GM23338 (cell line): ENCODE data around the gene MTMR3. TPM values are rescaled to one million over a fixed set of nuclear protein-coding genes. Genes with fewer than 3 reads are reported as not detected.

Experiments used
- ATAC-seq: fragments of 200-7000 bp; cut with Tn5 transposase; 3 replicates; pipeline ENCODE4 v1.9.1; 2020
- DNase-seq: peaks from one replicate; pipeline ENCODE4 v3.0.0-alpha.2; 2015; ENCODE audit warnings: low spot score
- H2AFZ ChIP-seq: fragments of 200-600 bp; sonication (generic); 2 replicates; pipeline ENCODE4 v1.8.0; 2016; ENCODE audit warnings: antibody characterized with exemption, mild to moderate bottlenecking, moderate library complexity
- H3F3A ChIP-seq: fragments of 200-600 bp; sonication (generic); replicated peaks from 2 replicates; pipeline ENCODE4 v1.8.0; 2017; ENCODE audit warnings: antibody characterized with exemption, mixed run types, low read depth
- H3K27ac ChIP-seq: fragments of 200-600 bp; sonication (generic); 2 replicates; pipeline ENCODE4 v1.6.1; 2016; ENCODE audit warnings: low read depth
- H3K27me3 ChIP-seq: fragments of 200-600 bp; sonication (generic); 2 replicates; pipeline ENCODE4 v1.8.0; 2016; ENCODE audit warnings: mild to moderate bottlenecking, mixed run types, moderate library complexity; ENCODE audit not compliant: insufficient read depth
- H3K36me3 ChIP-seq: fragments of 200-600 bp; sonication (generic); 2 replicates; pipeline ENCODE4 v1.8.0; 2016; ENCODE audit warnings: mild to moderate bottlenecking; ENCODE audit not compliant: insufficient read depth
- H3K4me1 ChIP-seq: fragments of 200-600 bp; sonication (generic); 2 replicates; pipeline ENCODE4 v1.8.0; 2016; ENCODE audit warnings: mild to moderate bottlenecking, moderate library complexity; ENCODE audit not compliant: insufficient read depth
- H3K4me2 ChIP-seq: fragments of 200-600 bp; sonication (generic); 2 replicates; pipeline ENCODE4 v1.7.1; 2017; ENCODE audit warnings: mixed run types
- H3K4me3 ChIP-seq: fragments of 200-600 bp; sonication (generic); 2 replicates; pipeline ENCODE4 v1.6.1; 2016; ENCODE audit warnings: mixed run types
- H3K79me2 ChIP-seq: fragments of 200-600 bp; sonication (generic); replicated peaks from 2 replicates; pipeline ENCODE4 v1.8.0; 2017; ENCODE audit warnings: mild to moderate bottlenecking; ENCODE audit not compliant: insufficient read depth
- H3K9me2 ChIP-seq: fragments of 200-600 bp; sonication (generic); 2 replicates; pipeline ENCODE4 v1.8.0; 2017; ENCODE audit not compliant: insufficient read depth
- H4K20me1 ChIP-seq: fragments of 200-600 bp; sonication (generic); replicated peaks from 2 replicates; pipeline ENCODE4 v1.8.0; 2017; ENCODE audit warnings: mild to moderate bottlenecking; ENCODE audit not compliant: insufficient read depth
- H3K27ac Mint-ChIP-seq: 2 replicates; pipeline ENCODE4 v1.8.0; 2020; ENCODE audit warnings: inconsistent platforms, mild to moderate bottlenecking, moderate library complexity, mixed read lengths
- H3K27me3 Mint-ChIP-seq: 3 replicates; pipeline ENCODE4 v1.8.0; 2022; ENCODE audit warnings: low read depth, mild to moderate bottlenecking, moderate library complexity, mixed read lengths, inconsistent platforms; ENCODE audit not compliant: insufficient read depth, poor library complexity
- H3K36me3 Mint-ChIP-seq: 3 replicates; pipeline ENCODE4 v1.8.0; 2021; ENCODE audit warnings: low read depth, mild to moderate bottlenecking, inconsistent platforms, moderate library complexity, mixed read lengths
- H3K4me1 Mint-ChIP-seq: 3 replicates; pipeline ENCODE4 v1.8.0; 2020; ENCODE audit warnings: mild to moderate bottlenecking, inconsistent platforms, mixed read lengths
- H3K4me3 Mint-ChIP-seq: 3 replicates; pipeline ENCODE4 v1.8.0; 2021; ENCODE audit warnings: moderate library complexity, mild to moderate bottlenecking, inconsistent platforms, mixed read lengths
- H3K9me3 Mint-ChIP-seq: 3 replicates; pipeline ENCODE4 v1.8.0; 2020; ENCODE audit warnings: moderate library complexity, mild to moderate bottlenecking, inconsistent platforms, mixed read lengths
- CREB1 ChIP-seq: fragments of 250-450 bp; sonication (Bioruptor Pico); IDR thresholded peaks from 2 replicates; pipeline ENCODE4 v1.5.0; 2020; ENCODE audit warnings: low read depth, mild to moderate bottlenecking, moderate library complexity
- ETS1 ChIP-seq: IDR thresholded peaks from 2 replicates; pipeline ENCODE4 v1.6.1; 2016; ENCODE audit warnings: antibody characterized with exemption
- EZH2 ChIP-seq: fragments of 200-600 bp; sonication (generic); IDR thresholded peaks from one replicate; pipeline ENCODE4 v1.8.0; 2017; ENCODE audit warnings: antibody characterized with exemption, mild to moderate bottlenecking, low read depth; ENCODE audit not compliant: unreplicated experiment
- EZH2phosphoT487 ChIP-seq: fragments of 200-600 bp; sonication (generic); IDR thresholded peaks from one replicate; pipeline ENCODE4 v1.8.1; 2018; ENCODE audit warnings: antibody characterized with exemption; ENCODE audit not compliant: unreplicated experiment
- JUNB ChIP-seq: IDR thresholded peaks from one replicate; pipeline ENCODE4 v1.6.1; 2016; ENCODE audit warnings: antibody characterized with exemption; ENCODE audit not compliant: unreplicated experiment
- NANOG ChIP-seq: IDR thresholded peaks from 2 replicates; pipeline ENCODE4 v1.6.1; 2016; ENCODE audit warnings: antibody characterized with exemption, borderline replicate concordance
- POLR2AphosphoS5 ChIP-seq: IDR thresholded peaks from 2 replicates; pipeline ENCODE4 v1.6.1; 2016; ENCODE audit warnings: antibody characterized with exemption, low read depth
- STAT1 ChIP-seq: IDR thresholded peaks from one replicate; pipeline ENCODE4 v1.6.1; 2016; ENCODE audit warnings: antibody characterized with exemption; ENCODE audit not compliant: unreplicated experiment
- ZNF114 ChIP-seq: fragments of 250-450 bp; sonication (Bioruptor Pico); IDR thresholded peaks from 2 replicates; pipeline ENCODE4 v1.5.0; 2020; ENCODE audit warnings: mild to moderate bottlenecking, moderate library complexity
- ZNF331 ChIP-seq: fragments of 250-450 bp; sonication (Bioruptor Pico); IDR thresholded peaks from 2 replicates; pipeline ENCODE4 v1.5.0; 2020; ENCODE audit warnings: low read depth, mild to moderate bottlenecking, moderate library complexity
- ZNF462 ChIP-seq: fragments of 250-450 bp; sonication (Bioruptor Pico); IDR thresholded peaks from 2 replicates; pipeline ENCODE4 v1.5.0; 2020; ENCODE audit warnings: mild to moderate bottlenecking, moderate library complexity
- polyA plus RNA-seq: library from polyadenylated mRNA; unstranded; fragments of >200 nt; fragmentation: Nextera tagmentation; extraction: Ambion mirVana; gene quantifications from 2 replicates; pipeline ENCODE4 v1.2.1, GENCODE V29; 2016
- total RNA-seq: library from RNA; depleted of rRNA; stranded (reverse); fragments of >200 nt; shearing (Covaris generic); gene quantifications from 2 replicates; pipeline ENCODE4 v1.2.3, GENCODE V29; 2014
- TF ChIP-seq, protein P1 (sequence below), 2 experiments: fragments of 200-600 bp in 1 of 2; sonication (generic) in 1 of 2; conservative IDR thresholded peaks; 2 replicates each; pipeline versions ENCODE4 v1.5.1 to v1.6.1; 2016 to 2017; ENCODE audit warnings: antibody characterized with exemption in 2 of 2, low read depth in 2 of 2, mild to moderate bottlenecking in 2 of 2, moderate library complexity in 1 of 2

MTMR3 gene
- total and polyA plus RNA-seq, 2 experiments from 2014 or later: 5.2 to 27.4 TPM

DNA sequence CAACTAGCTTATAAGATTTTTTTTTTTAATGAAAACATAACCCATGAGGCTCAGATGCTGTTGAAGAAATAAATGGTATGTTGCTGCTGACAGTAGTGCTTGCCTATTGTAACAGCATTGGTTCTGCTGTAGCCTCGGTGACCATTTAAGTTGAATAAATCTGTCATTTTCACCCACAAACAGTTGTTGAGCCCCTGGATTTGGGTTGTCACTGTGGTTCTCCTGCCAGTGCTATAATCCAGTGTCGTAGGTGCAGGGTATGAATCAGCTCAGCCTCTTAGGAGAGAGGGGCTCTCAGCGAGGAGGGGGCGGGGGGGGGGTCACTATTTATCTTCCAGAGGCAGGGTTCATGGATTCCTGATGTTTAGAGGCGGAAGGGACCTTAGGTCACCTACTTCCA, 147.4 kb downstream of the MTMR3 start (continued):
- TF ChIP-seq, protein P1, sequence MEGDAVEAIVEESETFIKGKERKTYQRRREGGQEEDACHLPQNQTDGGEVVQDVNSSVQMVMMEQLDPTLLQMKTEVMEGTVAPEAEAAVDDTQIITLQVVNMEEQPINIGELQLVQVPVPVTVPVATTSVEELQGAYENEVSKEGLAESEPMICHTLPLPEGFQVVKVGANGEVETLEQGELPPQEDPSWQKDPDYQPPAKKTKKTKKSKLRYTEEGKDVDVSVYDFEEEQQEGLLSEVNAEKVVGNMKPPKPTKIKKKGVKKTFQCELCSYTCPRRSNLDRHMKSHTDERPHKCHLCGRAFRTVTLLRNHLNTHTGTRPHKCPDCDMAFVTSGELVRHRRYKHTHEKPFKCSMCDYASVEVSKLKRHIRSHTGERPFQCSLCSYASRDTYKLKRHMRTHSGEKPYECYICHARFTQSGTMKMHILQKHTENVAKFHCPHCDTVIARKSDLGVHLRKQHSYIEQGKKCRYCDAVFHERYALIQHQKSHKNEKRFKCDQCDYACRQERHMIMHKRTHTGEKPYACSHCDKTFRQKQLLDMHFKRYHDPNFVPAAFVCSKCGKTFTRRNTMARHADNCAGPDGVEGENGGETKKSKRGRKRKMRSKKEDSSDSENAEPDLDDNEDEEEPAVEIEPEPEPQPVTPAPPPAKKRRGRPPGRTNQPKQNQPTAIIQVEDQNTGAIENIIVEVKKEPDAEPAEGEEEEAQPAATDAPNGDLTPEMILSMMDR (conservative IDR thresholded peaks at IDR 0.05; ENCODE audit: low read depth in 2 of 2): no peak
- TF ChIP-seq ZNF331: no peak
- no peak for TF ChIP-seq EZH2
- TF ChIP-seq POLR2AphosphoS5: no peak
- TF ChIP-seq JUNB: no peak
- TF ChIP-seq EZH2phosphoT487: no peak
- TF ChIP-seq ZNF114 (CRISPR knock-in tag): no peak

DNA sequence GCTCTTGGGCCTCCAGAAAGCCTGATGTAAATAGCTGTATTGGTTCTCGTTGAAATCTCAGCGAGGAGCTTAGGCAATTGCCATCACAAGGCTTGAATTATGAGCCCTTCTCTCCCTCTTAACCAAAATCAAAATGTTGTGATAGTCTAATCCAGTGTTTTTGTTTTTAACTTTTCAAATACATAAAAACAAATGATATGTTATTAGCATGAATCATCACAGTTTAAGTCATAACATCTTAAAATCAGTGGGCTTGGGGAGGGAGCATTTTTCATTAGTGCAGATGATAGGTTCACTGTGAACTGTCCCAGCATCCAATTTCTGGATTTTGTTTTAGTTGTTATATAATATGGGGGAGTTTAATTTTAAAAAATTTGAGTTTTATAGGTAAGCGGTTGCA, 148.4 kb downstream of the MTMR3 start:
- Histone ChIP-seq H3K79me2 (no peaks in the 10 kb centered on the region), H3K9me2 (no peaks in the 10 kb centered on the region), H3K4me2 (no peak overlapping the region), H3K4me3 (no peak overlapping the region), H4K20me1 (no peaks in the 10 kb centered on the region), H3K4me1 (no peaks in the 10 kb centered on the region; the same call in 1 of the 2 replicates), H2AFZ (no peak overlapping the region), H3K27me3 (no peaks in the 10 kb centered on the region), H3K27ac (no peak overlapping the region), H3K36me3 (no peaks in the 10 kb centered on the region), H3F3A (no peaks in the 10 kb centered on the region)
- no peak for ATAC-seq
- no peaks in the 10 kb centered on the region for H3K36me3 Mint-ChIP-seq
- no peak for DNase-seq
- peaks cover 3% of the 10 kb centered on the region; the same call in 1 of the 3 replicates for H3K4me1 Mint-ChIP-seq
- no peaks in the 10 kb centered on the region for H3K9me3 Mint-ChIP-seq
- H3K27me3 Mint-ChIP-seq: peaks cover 8% of the 10 kb centered on the region
- H3K27ac Mint-ChIP-seq: no peak overlapping the region
- H3K4me3 Mint-ChIP-seq: no peak overlapping the region
- TF ChIP-seq ETS1: no peak
- TF ChIP-seq, protein P1 (conservative IDR thresholded peaks at IDR 0.05; ENCODE audit: low read depth in 2 of 2): no peak
- TF ChIP-seq NANOG: no peak
- TF ChIP-seq EZH2: no peak
- TF ChIP-seq ZNF462 (CRISPR knock-in tag): no peak
- no peak for TF ChIP-seq EZH2phosphoT487
- TF ChIP-seq STAT1: no peak
- TF ChIP-seq CREB1 (CRISPR knock-in tag): no peak
- TF ChIP-seq POLR2AphosphoS5: no peak
- no peak for TF ChIP-seq JUNB
- TF ChIP-seq ZNF114 (CRISPR knock-in tag): no peak
